HCT116 (cell line): ENCODE results near the gene IL17REL. TPM values are rescaled to one million over a fixed set of nuclear protein-coding genes. Genes with fewer than 3 reads are reported as not detected.
"Not testable (repeated sequence)": the region's sequence is repeated elsewhere in the genome, so short reads cannot be mapped to it uniquely, and the experiment has no call there.

ENCODE experiments used
- ATAC-seq: fragments of 200-7000 bp; cut with Tn5 transposase; 2 replicates; pipeline ENCODE4 v1.9.1; 2020; ENCODE audit warnings: mild to moderate bottlenecking, moderate library complexity
- BruUV-seq: library from RNA; stranded (reverse); fragments of 400-500 nt; replicated peaks from 2 replicates; lab custom pipeline; 2021; lab: Mats Ljungman, UMichigan
- CTCF ChIA-PET: fragments of 300-600 bp; sonication (Branson Sonifier 250); formaldehyde crosslinking; loops from one replicate; lab custom pipeline; 2021; ENCODE audit warnings: antibody characterized with exemption; lab: Charles Lee
- POLR2A ChIA-PET: fragments of 300-600, 350-600 bp; sonication (Branson Sonifier 250); formaldehyde crosslinking; loops from one replicate; lab custom pipeline; 2021; ENCODE audit warnings: antibody characterized with exemption; lab: Charles Lee
- RAD21 ChIA-PET, 2 experiments: fragments of 300-600 bp; sonication (Branson Sonifier 250); formaldehyde crosslinking; loops; one replicate each; lab custom pipeline; 2023; ENCODE audit warnings: low total read pairs in 2 of 2; ENCODE audit not compliant: uncharacterized antibody in 2 of 2, unreplicated experiment in 2 of 2, low non-redundant PET in 1 of 2; lab: Charles Lee
- DNase-seq: peaks from one replicate; pipeline ENCODE4 v3.0.0-alpha.2; 2010; ENCODE audit warnings: low read depth, low spot score
- H2AFZ ChIP-seq: fragments of 200-600 bp; shearing (Covaris generic), sonication (generic); 2 replicates; pipeline ENCODE4 v1.6.1; 2017; ENCODE audit warnings: low read depth, mixed run types, mixed read lengths, antibody characterized with exemption, low read length; ENCODE audit not compliant: poor library complexity, severe bottlenecking
- H3K27ac ChIP-seq: 2 replicates; pipeline ENCODE4 v1.5.1; 2012; ENCODE audit warnings: low read depth, low read length
- H3K27me3 ChIP-seq: fragments of 200-600 bp; sonication (generic); 2 replicates; pipeline ENCODE4 v1.6.1; 2016; ENCODE audit warnings: mixed run types, low read length, mixed read lengths; ENCODE audit not compliant: insufficient read depth
- H3K36me3 ChIP-seq, 2 experiments: fragments of 200-500 bp in 1 of 2; fragments of 200-600 bp in 1 of 2; sonication (Bioruptor generic) in 1 of 2; sonication (generic) in 1 of 2; 2 replicates each; pipeline versions ENCODE4 v1.5.1 to v1.6.1; 2014 to 2016; ENCODE audit warnings: low read length in 2 of 2, inconsistent platforms in 1 of 2, mixed read lengths in 1 of 2, mixed run types in 1 of 2; ENCODE audit not compliant: insufficient read depth in 2 of 2, control insufficient read depth in 1 of 2
- H3K4me1 ChIP-seq, 2 experiments: fragments of 200-600 bp in 1 of 2; sonication (generic) in 1 of 2; 2 replicates each; pipeline versions ENCODE4 v1.5.1 to v1.6.1; 2012 to 2017; ENCODE audit warnings: low read length in 2 of 2, inconsistent platforms in 1 of 2, mild to moderate bottlenecking in 1 of 2, mixed read lengths in 1 of 2, mixed run types in 1 of 2, moderate library complexity in 1 of 2; ENCODE audit not compliant: insufficient read depth in 2 of 2, control insufficient read depth in 1 of 2
- H3K4me2 ChIP-seq: fragments of 200-600 bp; sonication (generic); 2 replicates; pipeline ENCODE4 v1.6.1; 2017; ENCODE audit warnings: mixed run types, low read length, mixed read lengths
- H3K4me3 ChIP-seq, 2 experiments: fragments of 200-600 bp in 1 of 2; sonication (generic) in 1 of 2; replicated peaks in 1 of 2; 2 replicates each; pipeline ENCODE4 v1.5.1; 2011 to 2016; ENCODE audit warnings: low read length in 2 of 2, control low read depth in 1 of 2, low read depth in 1 of 2, mild to moderate bottlenecking in 1 of 2, mixed read lengths in 1 of 2, mixed run types in 1 of 2
- H3K79me2 ChIP-seq: fragments of 200-600 bp; sonication (generic); 2 replicates; pipeline ENCODE4 v1.6.1; 2017; ENCODE audit warnings: mild to moderate bottlenecking, mixed run types, low read length, moderate library complexity, mixed read lengths; ENCODE audit not compliant: insufficient read depth
- H3K9ac ChIP-seq: fragments of 200-600 bp; sonication (generic); 2 replicates; pipeline ENCODE4 v1.6.1; 2016; ENCODE audit warnings: low read length, mixed read lengths
- H3K9me2 ChIP-seq: fragments of 200-600 bp; sonication (generic), shearing (Covaris generic); 2 replicates; pipeline ENCODE4 v1.6.1; 2017; ENCODE audit warnings: mixed run types, mild to moderate bottlenecking, moderate library complexity; ENCODE audit not compliant: insufficient read depth
- H3K9me3 ChIP-seq, 2 experiments: fragments of 200-500 bp in 1 of 2; fragments of 200-600 bp in 1 of 2; sonication (Bioruptor generic) in 1 of 2; sonication (generic) in 1 of 2; 2 replicates each; pipeline ENCODE4 v1.6.1; 2014 to 2017; ENCODE audit warnings: low read length in 2 of 2, mixed read lengths in 2 of 2, inconsistent platforms in 1 of 2, low read depth in 1 of 2, mild to moderate bottlenecking in 1 of 2, mixed run types in 1 of 2, moderate library complexity in 1 of 2; ENCODE audit not compliant: control insufficient read depth in 1 of 2, insufficient read depth in 1 of 2
- H4K20me1 ChIP-seq: fragments of 200-600 bp; sonication (generic), shearing (Covaris generic); 2 replicates; pipeline ENCODE4 v1.6.1; 2017; ENCODE audit warnings: mixed run types, mild to moderate bottlenecking, moderate library complexity; ENCODE audit not compliant: insufficient read depth
- FOSL1 ChIP-seq: IDR thresholded peaks from 2 replicates; pipeline ENCODE4 v1.6.1; 2012; ENCODE audit warnings: low read depth
- POLR2A ChIP-seq: IDR thresholded peaks from 2 replicates; pipeline ENCODE4 v1.7.0; 2011; ENCODE audit warnings: borderline replicate concordance; ENCODE audit not compliant: insufficient read depth, insufficient read length; ENCODE audit errors: extremely low read depth
- ZFX ChIP-seq: fragments of 450-650 bp; IDR thresholded peaks from 2 replicates; pipeline ENCODE4 v1.6.1; 2017
- ZNF274 ChIP-seq: fragments of 200-500 bp; sonication (Bioruptor generic); IDR thresholded peaks from 2 replicates; pipeline ENCODE4 v1.6.1; 2014; ENCODE audit warnings: mild to moderate bottlenecking, low read depth, low read length, inconsistent platforms
- intact Hi-C: fragments of 100-400 bp; cut with micrococcal nuclease; formaldehyde crosslinking; loops from 2 replicates; pipeline ENCODE4 v1.10.0; 2022
- total RNA-seq: library from RNA; stranded (reverse); gene quantifications from one replicate; pipeline ENCODE4 v1.2.1, GENCODE V29; 2021; ENCODE audit not compliant: unreplicated experiment
- TF ChIP-seq, protein P1 (sequence below): IDR thresholded peaks from 2 replicates; pipeline ENCODE4 v1.6.1; 2011; ENCODE audit warnings: mild to moderate bottlenecking, low read length, moderate library complexity; ENCODE audit not compliant: insufficient replicate concordance; ENCODE audit errors: extremely low read depth

Gene IL17REL
- total RNA-seq, 1 experiment from 2014 or later: not detected

DNA sequence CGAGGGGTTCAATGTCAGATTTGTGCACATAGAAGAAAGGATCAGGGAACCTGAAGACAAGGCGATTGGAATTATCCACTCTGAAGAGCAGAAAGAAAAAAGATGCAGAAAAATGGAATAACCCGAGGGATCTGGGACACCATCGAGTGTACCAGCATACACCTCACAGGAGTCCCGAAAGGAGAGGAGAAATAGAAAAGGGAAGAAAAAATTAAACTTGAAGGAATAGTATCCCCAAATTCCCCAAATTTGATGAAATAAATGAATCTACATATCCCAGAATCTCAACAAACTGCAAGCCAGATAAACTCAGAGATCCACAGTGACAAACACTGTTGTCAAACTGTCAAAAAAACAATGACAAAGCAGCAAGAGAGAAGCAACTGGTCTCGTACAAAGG, 21.4 kb downstream of the IL17REL start:
- H2AFZ ChIP-seq: no peak overlapping the region
- no peaks in the 10 kb centered on the region for H3K27me3 ChIP-seq
- H3K4me3 ChIP-seq: no peak overlapping the region
- H3K9me3 ChIP-seq: 0 out of 4 replicates have a peak, but pooled peaks cover 4 to 6% of the 10 kb centered on the region in 2 experiments
- DNase-seq (no peak), ATAC-seq (no peak)
- no peak for TF ChIP-seq ZNF274
- peaks cover 0 to 10% of the 10 kb centered on the region in 2 experiments; a peak in 1 of 4 replicates for H3K4me1 ChIP-seq
- no peak overlapping the region for H3K27ac ChIP-seq
- intact Hi-C loops: no loop called here
- H3K79me2 ChIP-seq: no peaks in the 10 kb centered on the region
- H4K20me1 ChIP-seq: no peaks in the 10 kb centered on the region
- POLR2A ChIA-PET: no interaction called here
- CTCF ChIA-PET: no interaction called here
- H3K9ac ChIP-seq: no peak overlapping the region
- H3K36me3 ChIP-seq: no peaks in the 10 kb centered on the region
- H3K4me2 ChIP-seq: no peak overlapping the region
- no TSS peak for BruUV-seq
- RAD21 ChIA-PET: no interaction called here
- no peaks in the 10 kb centered on the region for H3K9me2 ChIP-seq

- H3K9me2 ChIP-seq, H3K9ac ChIP-seq, H3K27me3 ChIP-seq, RAD21 ChIA-PET, POLR2A ChIA-PET, H3K79me2 ChIP-seq, H3K36me3 ChIP-seq, H2AFZ ChIP-seq, H3K9me3 ChIP-seq, ATAC-seq, DNase-seq, H3K4me2 ChIP-seq, H3K27ac ChIP-seq, H3K4me3 ChIP-seq, H3K4me1 ChIP-seq, BruUV-seq, CTCF ChIA-PET, H4K20me1 ChIP-seq, intact Hi-C loops: not testable (repeated sequence)
Observed at GRCh38 chr22:49989826-49990225, 22.7 kb downstream of the IL17REL start.

DNA sequence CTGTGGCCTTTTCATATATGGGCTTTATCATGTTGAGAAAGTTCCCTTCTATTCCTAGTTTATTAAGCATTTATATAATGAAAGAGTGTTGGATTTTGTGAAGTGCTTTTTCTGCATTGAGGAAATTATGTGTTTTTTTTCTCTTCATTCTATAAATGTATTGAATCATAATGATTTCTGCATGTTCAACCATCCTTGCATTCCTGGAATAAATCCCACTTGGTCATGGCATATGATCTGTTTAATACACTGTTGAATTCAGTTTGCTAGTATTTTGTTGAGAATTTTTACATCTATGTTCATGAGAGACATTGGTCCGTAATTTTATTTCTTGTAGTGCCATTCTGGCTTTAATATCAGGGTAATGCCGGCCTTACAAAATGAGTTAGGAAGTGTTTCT, 26.2 kb downstream of the IL17REL start:
- ATAC-seq: no peak
- intact Hi-C loops: no loop called here

More for the DNA sequence above, 26.2 kb downstream of the IL17REL start:
- no peak overlapping the region for H3K9ac ChIP-seq
- ChIA-PET POLR2A (interaction anchor here (0.5 kb wide), 1 partner anchor 24 kb away, joined by 4 read pairs; no protein-coding TSS in a partner anchor), CTCF (no interaction called here), RAD21 (no interaction called here)
- no peak overlapping the region for H2AFZ ChIP-seq
- TF ChIP-seq, protein P1, sequence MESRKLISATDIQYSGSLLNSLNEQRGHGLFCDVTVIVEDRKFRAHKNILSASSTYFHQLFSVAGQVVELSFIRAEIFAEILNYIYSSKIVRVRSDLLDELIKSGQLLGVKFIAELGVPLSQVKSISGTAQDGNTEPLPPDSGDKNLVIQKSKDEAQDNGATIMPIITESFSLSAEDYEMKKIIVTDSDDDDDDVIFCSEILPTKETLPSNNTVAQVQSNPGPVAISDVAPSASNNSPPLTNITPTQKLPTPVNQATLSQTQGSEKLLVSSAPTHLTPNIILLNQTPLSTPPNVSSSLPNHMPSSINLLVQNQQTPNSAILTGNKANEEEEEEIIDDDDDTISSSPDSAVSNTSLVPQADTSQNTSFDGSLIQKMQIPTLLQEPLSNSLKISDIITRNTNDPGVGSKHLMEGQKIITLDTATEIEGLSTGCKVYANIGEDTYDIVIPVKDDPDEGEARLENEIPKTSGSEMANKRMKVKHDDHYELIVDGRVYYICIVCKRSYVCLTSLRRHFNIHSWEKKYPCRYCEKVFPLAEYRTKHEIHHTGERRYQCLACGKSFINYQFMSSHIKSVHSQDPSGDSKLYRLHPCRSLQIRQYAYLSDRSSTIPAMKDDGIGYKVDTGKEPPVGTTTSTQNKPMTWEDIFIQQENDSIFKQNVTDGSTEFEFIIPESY: no peak
- TF ChIP-seq ZFX (no peak), FOSL1 (no peak), POLR2A (no peak)
- no peaks in the 10 kb centered on the region for H3K9me2 ChIP-seq
- no peak overlapping the region for H3K27ac ChIP-seq
- DNase-seq: no peak
- H3K4me1 ChIP-seq: no peaks in the 10 kb centered on the region
- H3K36me3 ChIP-seq: no peaks in the 10 kb centered on the region
- H3K4me2 ChIP-seq: no peak overlapping the region
- H3K79me2 ChIP-seq: no peaks in the 10 kb centered on the region
- H3K27me3 ChIP-seq: no peaks in the 10 kb centered on the region
- H3K9me3 ChIP-seq: 0 out of 4 replicates have a peak, but pooled peaks cover 4 to 6% of the 10 kb centered on the region in 2 experiments
- BruUV-seq: no TSS peak
- no peak overlapping the region for H3K4me3 ChIP-seq
- H4K20me1 ChIP-seq: no peaks in the 10 kb centered on the region
